Activated T-cell treated with anti-CD3 and anti-CD28 coated beads, Interleukin-2, amount 50 U/mL, for 1 hour (primary cell): ENCODE results near the gene LUZP2.

Source experiments
- DNase-seq: peaks from one replicate; pipeline ENCODE4 v3.0.0-alpha.2; 2020

LUZP2 gene

GRCh38 chr11:24572376-24572775, 75.5 kb downstream of the LUZP2 start:
- no peak for DNase-seq

- DNase-seq: no peak
Observed at GRCh38 chr11:24574461-24574860, 77.6 kb downstream of the LUZP2 start.

GRCh38 chr11:24575392-24575791, 78.5 kb downstream of the LUZP2 start:
- no peak for DNase-seq

- no peak for DNase-seq
Observed at GRCh38 chr11:24585192-24585591, 88.3 kb downstream of the LUZP2 start.

- no peak for DNase-seq
Observed at GRCh38 chr11:24587635-24588034, 90.8 kb downstream of the LUZP2 start.

GRCh38 chr11:24588081-24588480, 91.2 kb downstream of the LUZP2 start:
- DNase-seq: no peak

- DNase-seq: no peak
Observed at GRCh38 chr11:24589064-24589463, 92.2 kb downstream of the LUZP2 start.

GRCh38 chr11:24591283-24591682, 94.4 kb downstream of the LUZP2 start:
- DNase-seq: no peak

GRCh38 chr11:24592360-24592759, 95.5 kb downstream of the LUZP2 start:
- DNase-seq: no peak

GRCh38 chr11:24593332-24593731, 96.5 kb downstream of the LUZP2 start:
- DNase-seq: no peak

GRCh38 chr11:24594401-24594800, 97.5 kb downstream of the LUZP2 start:
- DNase-seq: no peak

GRCh38 chr11:24598641-24599040, 101.8 kb downstream of the LUZP2 start:
- no peak for DNase-seq

GRCh38 chr11:24609192-24610119, 112.6 kb downstream of the LUZP2 start:
- DNase-seq: no peak

- DNase-seq: no peak
Observed at GRCh38 chr11:24615451-24616160, 118.8 kb downstream of the LUZP2 start.

- no peak for DNase-seq
Observed at GRCh38 chr11:24617856-24618255, 121.0 kb downstream of the LUZP2 start.

- no peak for DNase-seq
Observed at GRCh38 chr11:24619900-24620299, 123.0 kb downstream of the LUZP2 start.

GRCh38 chr11:24622262-24622661, 125.4 kb downstream of the LUZP2 start:
- no peak for DNase-seq

GRCh38 chr11:24623121-24623520, 126.3 kb downstream of the LUZP2 start:
- DNase-seq: no peak

GRCh38 chr11:24624432-24624831, 127.6 kb downstream of the LUZP2 start:
- DNase-seq: no peak

- no peak for DNase-seq
Observed at GRCh38 chr11:24625975-24626374, 129.1 kb downstream of the LUZP2 start.

GRCh38 chr11:24628224-24628776, 131.4 kb downstream of the LUZP2 start:
- no peak for DNase-seq

- DNase-seq: no peak
Observed at GRCh38 chr11:24634606-24635160, 137.8 kb downstream of the LUZP2 start.

GRCh38 chr11:24635588-24636290, 138.9 kb downstream of the LUZP2 start:
- no peak for DNase-seq
